ENCODE results near the gene GPR27. TPM values are rescaled to one million over a fixed set of nuclear protein-coding genes. Genes with fewer than 3 reads are reported as not detected.

The GPR27 gene
- total RNA-seq, 3 donors from 2014 or later (not counting 1 experiment from before 2014, with no cell fraction given): 0.14 to 2.8 TPM; not detected in 1

DNA sequence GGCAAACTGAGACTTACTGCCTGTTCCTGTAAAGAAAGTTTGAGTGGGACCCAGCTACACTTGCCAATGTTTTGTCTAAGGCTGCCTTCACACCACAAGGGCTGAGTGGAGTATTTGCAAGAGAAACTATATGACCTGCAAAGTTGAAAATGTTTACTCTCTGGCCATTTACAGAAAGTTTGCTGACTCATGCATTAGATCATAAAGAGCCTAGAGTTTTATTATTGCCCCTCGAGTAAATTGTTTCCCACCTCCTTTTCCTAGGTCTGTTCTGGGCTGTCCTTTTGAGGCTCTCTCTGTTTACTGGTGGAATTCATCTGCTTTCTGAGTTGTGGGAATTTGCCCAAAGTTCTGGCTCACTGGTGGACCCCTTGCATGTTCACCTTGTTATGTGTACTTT lies 38.0 kb downstream of the GPR27 start:
- Histone ChIP-seq H3K27ac (ENCODE audit: low read length) (no peak overlapping the region), H3K4me1 (ENCODE audit: control insufficient read depth, insufficient read depth, low read length) (no peaks in the 10 kb centered on the region), H3K9me3 (ENCODE audit: control insufficient read depth, insufficient read depth, low read length) (no peaks in the 10 kb centered on the region), H3K36me3 (ENCODE audit: control insufficient read depth, insufficient read depth, low read length) (no peaks in the 10 kb centered on the region), H3K27me3 (ENCODE audit: control insufficient read depth, insufficient read depth, low read length) (peaks cover 6% of the 10 kb centered on the region), H3K4me3 (ENCODE audit: low read length) (no peak overlapping the region)
- no peak for DNase-seq
- intact Hi-C loops (cut with micrococcal nuclease): no loop called here
- peaks cover 25 to 39% of the 10 kb centered on the region in 2 donors for H3K27me3 Mint-ChIP-seq (ENCODE audit: low read depth in 2 of 2)
- 71% methylated on average over 1 of the region's 1 CpG for WGBS (ENCODE audit: insufficient coverage)
- H3K9me3 Mint-ChIP-seq: no peaks in the 10 kb centered on the region
- no peak overlapping the region for H3K4me3 Mint-ChIP-seq
- H3K36me3 Mint-ChIP-seq: no peaks in the 10 kb centered on the region
- peaks cover 6 to 7% of the 10 kb centered on the region in 2 donors for H3K4me1 Mint-ChIP-seq
- TF ChIP-seq, protein P1, sequence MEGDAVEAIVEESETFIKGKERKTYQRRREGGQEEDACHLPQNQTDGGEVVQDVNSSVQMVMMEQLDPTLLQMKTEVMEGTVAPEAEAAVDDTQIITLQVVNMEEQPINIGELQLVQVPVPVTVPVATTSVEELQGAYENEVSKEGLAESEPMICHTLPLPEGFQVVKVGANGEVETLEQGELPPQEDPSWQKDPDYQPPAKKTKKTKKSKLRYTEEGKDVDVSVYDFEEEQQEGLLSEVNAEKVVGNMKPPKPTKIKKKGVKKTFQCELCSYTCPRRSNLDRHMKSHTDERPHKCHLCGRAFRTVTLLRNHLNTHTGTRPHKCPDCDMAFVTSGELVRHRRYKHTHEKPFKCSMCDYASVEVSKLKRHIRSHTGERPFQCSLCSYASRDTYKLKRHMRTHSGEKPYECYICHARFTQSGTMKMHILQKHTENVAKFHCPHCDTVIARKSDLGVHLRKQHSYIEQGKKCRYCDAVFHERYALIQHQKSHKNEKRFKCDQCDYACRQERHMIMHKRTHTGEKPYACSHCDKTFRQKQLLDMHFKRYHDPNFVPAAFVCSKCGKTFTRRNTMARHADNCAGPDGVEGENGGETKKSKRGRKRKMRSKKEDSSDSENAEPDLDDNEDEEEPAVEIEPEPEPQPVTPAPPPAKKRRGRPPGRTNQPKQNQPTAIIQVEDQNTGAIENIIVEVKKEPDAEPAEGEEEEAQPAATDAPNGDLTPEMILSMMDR (IDR thresholded peaks at IDR 0.05): no peak
- no peak overlapping the region for H3K27ac Mint-ChIP-seq
- no peak for ATAC-seq

GRCh38 chr3:71796290-71796689 lies 42.6 kb downstream of the GPR27 start:
- DNase-seq (peak in 1 of 2 donors; percentile 14), ATAC-seq (peak in 2 of 3 donors; percentile 47 to 71)
- no peaks in the 10 kb centered on the region for H3K27me3 ChIP-seq (ENCODE audit: control insufficient read depth, insufficient read depth, low read length)
- Mint-ChIP-seq H3K4me1 (peaks cover 6 to 8% of the 10 kb centered on the region in 2 donors), H3K9me3 (no peaks in the 10 kb centered on the region), H3K27me3 (ENCODE audit: low read depth in 2 of 2) (peaks cover 3 to 27% of the 10 kb centered on the region in 2 donors), H3K27ac (no peak overlapping the region), H3K36me3 (no peaks in the 10 kb centered on the region), H3K4me3 (no peak overlapping the region)
- intact Hi-C loops (cut with micrococcal nuclease): no loop called here
- H3K4me3 ChIP-seq (ENCODE audit: low read length): no peak overlapping the region
- 62% methylated on average over 2 of the region's 3 CpGs for WGBS (ENCODE audit: insufficient coverage)
- TF ChIP-seq, protein P1 (IDR thresholded peaks at IDR 0.05): no peak
- no peaks in the 10 kb centered on the region for H3K36me3 ChIP-seq (ENCODE audit: control insufficient read depth, insufficient read depth, low read length)
- H3K9me3 ChIP-seq (ENCODE audit: control insufficient read depth, insufficient read depth, low read length): no peaks in the 10 kb centered on the region
- no peaks in the 10 kb centered on the region for H3K4me1 ChIP-seq (ENCODE audit: control insufficient read depth, insufficient read depth, low read length)
- H3K27ac ChIP-seq (ENCODE audit: low read length): no peak overlapping the region

DNA sequence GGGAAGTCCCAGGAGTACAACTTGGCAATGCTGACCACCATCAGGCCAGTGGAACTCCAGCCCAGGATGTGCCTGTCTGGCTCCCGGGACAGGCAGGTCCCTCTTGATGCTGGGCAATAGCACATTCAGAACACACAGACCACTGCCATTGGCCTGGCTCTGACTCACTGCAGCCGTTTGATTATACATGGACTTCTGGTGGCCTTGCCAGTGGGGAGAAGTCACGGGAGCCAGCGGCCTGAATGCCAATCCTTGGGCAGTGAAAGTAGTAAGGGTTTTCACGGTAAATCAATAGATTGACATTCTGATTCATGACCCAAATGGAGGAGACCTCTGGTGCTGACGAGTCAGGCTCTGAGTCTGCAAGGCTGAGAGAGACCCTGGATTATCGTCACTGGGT lies 43.8 kb downstream of the GPR27 start:
- H3K27ac ChIP-seq (ENCODE audit: low read length): no peak overlapping the region
- peaks cover 6 to 8% of the 10 kb centered on the region in 2 donors for H3K4me1 Mint-ChIP-seq
- H3K27ac Mint-ChIP-seq: no peak overlapping the region
- no peaks in the 10 kb centered on the region for H3K36me3 Mint-ChIP-seq
- no peak for DNase-seq
- no peaks in the 10 kb centered on the region for H3K27me3 ChIP-seq (ENCODE audit: control insufficient read depth, insufficient read depth, low read length)
- no peak overlapping the region for H3K4me3 ChIP-seq (ENCODE audit: low read length)
- no peak for ATAC-seq
- H3K9me3 ChIP-seq (ENCODE audit: control insufficient read depth, insufficient read depth, low read length): no peaks in the 10 kb centered on the region
- intact Hi-C loops (cut with micrococcal nuclease): no loop called here
- H3K27me3 Mint-ChIP-seq (ENCODE audit: low read depth in 2 of 2): peaks cover 7 to 27% of the 10 kb centered on the region in 2 donors
- H3K9me3 Mint-ChIP-seq: no peaks in the 10 kb centered on the region
- no peaks in the 10 kb centered on the region for H3K36me3 ChIP-seq (ENCODE audit: control insufficient read depth, insufficient read depth, low read length)
- TF ChIP-seq, protein P1 (IDR thresholded peaks at IDR 0.05): no peak
- H3K4me3 Mint-ChIP-seq: no peak overlapping the region
- no peaks in the 10 kb centered on the region for H3K4me1 ChIP-seq (ENCODE audit: control insufficient read depth, insufficient read depth, low read length)
- 89% methylated on average over 7 of the region's 7 CpGs for WGBS (ENCODE audit: insufficient coverage)

DNA sequence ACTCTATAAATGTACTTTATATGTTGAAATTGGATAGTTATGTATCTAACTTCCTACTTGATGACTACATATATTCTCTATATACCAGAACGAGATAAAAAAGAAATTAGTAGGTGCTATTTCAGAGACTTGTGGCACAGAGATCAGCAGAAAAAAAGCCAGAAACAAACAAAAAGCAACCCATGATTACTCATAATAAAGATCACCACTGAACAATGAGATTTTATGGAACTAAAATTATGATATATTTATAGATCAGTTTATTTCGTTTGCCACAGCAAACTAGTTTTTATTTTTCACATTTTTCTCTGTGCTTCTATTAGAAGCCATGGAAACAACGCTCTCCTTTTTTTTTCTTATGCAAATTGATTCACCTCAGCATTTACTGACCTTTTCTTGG lies 46.4 kb downstream of the GPR27 start:
- H3K4me1 Mint-ChIP-seq: peaks cover 6 to 8% of the 10 kb centered on the region in 2 donors

More for the DNA sequence above, 46.4 kb downstream of the GPR27 start:
- 77% methylated on average over 1 of the region's 3 CpGs for WGBS (ENCODE audit: insufficient coverage)
- Histone ChIP-seq H3K27ac (ENCODE audit: low read length) (no peak overlapping the region), H3K36me3 (ENCODE audit: control insufficient read depth, insufficient read depth, low read length) (no peaks in the 10 kb centered on the region), H3K4me1 (ENCODE audit: control insufficient read depth, insufficient read depth, low read length) (no peaks in the 10 kb centered on the region), H3K4me3 (ENCODE audit: low read length) (no peak overlapping the region), H3K27me3 (ENCODE audit: control insufficient read depth, insufficient read depth, low read length) (no peaks in the 10 kb centered on the region), H3K9me3 (ENCODE audit: control insufficient read depth, insufficient read depth, low read length) (no peaks in the 10 kb centered on the region)
- TF ChIP-seq, protein P1 (IDR thresholded peaks at IDR 0.05): no peak
- ATAC-seq (no peak), DNase-seq (no peak)
- Mint-ChIP-seq H3K27me3 (ENCODE audit: low read depth in 2 of 2) (peaks cover 4 to 15% of the 10 kb centered on the region in 2 donors), H3K36me3 (no peaks in the 10 kb centered on the region), H3K4me3 (no peak overlapping the region), H3K9me3 (no peaks in the 10 kb centered on the region), H3K27ac (no peak overlapping the region)
- intact Hi-C loops (cut with micrococcal nuclease): no loop called here

All from natural killer cell (primary cell).